ENCODE data around the gene POU2F2.

- TF ChIP-seq CTCF (IDR thresholded peaks at IDR 0.05 in 2 of 3, conservative IDR thresholded peaks at IDR 0.05 in 1 of 3; ENCODE audit: borderline replicate concordance in 1 of 3, insufficient read depth in 1 of 3, low read depth in 2 of 3, low read length in 2 of 3), result no peak
- peak; percentile 79 for TF ChIP-seq POLR2A (IDR thresholded peaks at IDR 0.05; ENCODE audit: borderline replicate concordance, extremely low read depth, insufficient read depth, insufficient read length)
- TF ChIP-seq EZH2 (IDR thresholded peaks at IDR 0.05), result no peak
Measured at GRCh38 chr19:42075616-42076379, 56.4 kb downstream of the POU2F2 start, which contains the start of gene ZNF574.
